Stomach (tissue), 4 donors: ENCODE measurements around the gene SLIT1.

Experiments used
- POLR2AphosphoS5 ChIP-seq, 3 donors: sonication (generic); formaldehyde crosslinking; IDR thresholded peaks; one replicate each; pipeline ENCODE4 v1.6.1; 2016; ENCODE audit warnings: antibody characterized with exemption in 3 of 3
- TF ChIP-seq, protein P1 (sequence below), 7 experiments: fragments of 450-650 bp in 4 of 7; fragments of 200-600 bp in 3 of 7; sonication (generic) in 3 of 7; IDR thresholded peaks; one replicate each; pipeline ENCODE4 v1.5.1; 2016 to 2019; ENCODE audit warnings: antibody characterized with exemption in 7 of 7, control low read depth in 2 of 7, mild to moderate bottlenecking in 1 of 7

DNA sequence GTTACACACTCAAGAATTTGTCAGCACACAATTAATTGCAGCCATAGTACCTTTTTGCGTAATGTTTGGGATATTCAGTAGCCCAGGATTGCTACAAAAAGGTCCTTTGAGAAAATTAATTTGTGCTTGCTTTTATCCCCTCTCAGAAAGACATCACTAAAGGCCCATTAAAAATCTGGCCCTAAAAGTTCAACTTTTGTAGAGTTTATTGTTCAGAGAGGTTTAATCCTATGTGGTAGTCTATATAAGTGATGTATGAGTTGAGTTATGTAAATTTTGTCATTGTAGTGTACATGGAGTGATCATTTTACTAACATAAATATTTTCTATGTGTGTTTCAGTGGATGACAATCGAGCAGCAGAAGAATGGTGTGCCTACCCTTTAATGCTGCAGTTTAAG, 227.7 kb downstream of the SLIT1 start:
- TF ChIP-seq, protein P1, sequence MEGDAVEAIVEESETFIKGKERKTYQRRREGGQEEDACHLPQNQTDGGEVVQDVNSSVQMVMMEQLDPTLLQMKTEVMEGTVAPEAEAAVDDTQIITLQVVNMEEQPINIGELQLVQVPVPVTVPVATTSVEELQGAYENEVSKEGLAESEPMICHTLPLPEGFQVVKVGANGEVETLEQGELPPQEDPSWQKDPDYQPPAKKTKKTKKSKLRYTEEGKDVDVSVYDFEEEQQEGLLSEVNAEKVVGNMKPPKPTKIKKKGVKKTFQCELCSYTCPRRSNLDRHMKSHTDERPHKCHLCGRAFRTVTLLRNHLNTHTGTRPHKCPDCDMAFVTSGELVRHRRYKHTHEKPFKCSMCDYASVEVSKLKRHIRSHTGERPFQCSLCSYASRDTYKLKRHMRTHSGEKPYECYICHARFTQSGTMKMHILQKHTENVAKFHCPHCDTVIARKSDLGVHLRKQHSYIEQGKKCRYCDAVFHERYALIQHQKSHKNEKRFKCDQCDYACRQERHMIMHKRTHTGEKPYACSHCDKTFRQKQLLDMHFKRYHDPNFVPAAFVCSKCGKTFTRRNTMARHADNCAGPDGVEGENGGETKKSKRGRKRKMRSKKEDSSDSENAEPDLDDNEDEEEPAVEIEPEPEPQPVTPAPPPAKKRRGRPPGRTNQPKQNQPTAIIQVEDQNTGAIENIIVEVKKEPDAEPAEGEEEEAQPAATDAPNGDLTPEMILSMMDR (IDR thresholded peaks at IDR 0.05) = no peak
- TF ChIP-seq POLR2AphosphoS5 (IDR thresholded peaks at IDR 0.05) = no peak
